NB4 (cell line): ENCODE data around the gene MAGI1.

Source experiments
- DNase-seq: peaks from one replicate; pipeline ENCODE4 v3.0.0; 2010; ENCODE audit warnings: low read depth
- H3K4me3 ChIP-seq: one replicate; pipeline ENCODE4 v1.5.1; 2011; ENCODE audit warnings: mild to moderate bottlenecking, low read depth, low read length, moderate library complexity
- CTCF ChIP-seq: IDR thresholded peaks from one replicate; pipeline ENCODE4 v1.5.1; 2012; ENCODE audit warnings: low read depth, low read length
- MAX ChIP-seq: IDR thresholded peaks from 2 replicates; pipeline ENCODE4 v1.6.1; 2011; ENCODE audit warnings: low read depth, low read length
- MYC ChIP-seq: IDR thresholded peaks from 2 replicates; pipeline ENCODE4 v1.6.1; 2011; ENCODE audit warnings: low read depth, low read length
- POLR2A ChIP-seq: IDR thresholded peaks from 2 replicates; pipeline ENCODE4 v1.6.1; 2011; ENCODE audit warnings: mild to moderate bottlenecking; ENCODE audit not compliant: insufficient read length; ENCODE audit errors: extremely low read depth

Gene MAGI1

GRCh38 chr3:65596029-65596300 is 442.8 kb downstream of the MAGI1 start:
- H3K4me3 ChIP-seq, result no peak overlapping the region
- no peak for TF ChIP-seq MYC
- TF ChIP-seq CTCF, result no peak
- no peak for TF ChIP-seq POLR2A
- no peak for TF ChIP-seq MAX
- no peak for DNase-seq

GRCh38 chr3:65595222-65596028 is 443.3 kb downstream of the MAGI1 start:
- no peak overlapping the region for H3K4me3 ChIP-seq
- TF ChIP-seq MYC, result no peak
- no peak for TF ChIP-seq POLR2A
- TF ChIP-seq CTCF, result no peak
- no peak for TF ChIP-seq MAX
- no peak for DNase-seq

- DNase-seq, result no peak
- no peak overlapping the region for H3K4me3 ChIP-seq
- TF ChIP-seq MAX, result no peak
These were observed 444.7 kb downstream of the MAGI1 start for GRCh38 chr3:65593780-65594752.

- no peak for TF ChIP-seq MAX
- no peak for TF ChIP-seq MYC
- TF ChIP-seq POLR2A, result no peak
- no peak for TF ChIP-seq CTCF
- no peak overlapping the region for H3K4me3 ChIP-seq
- no peak for DNase-seq
These were observed 447.4 kb downstream of the MAGI1 start for GRCh38 chr3:65591313-65591712.

GRCh38 chr3:65588884-65589283 is 449.8 kb downstream of the MAGI1 start:
- DNase-seq, result no peak
- no peak for TF ChIP-seq POLR2A
- no peak for TF ChIP-seq CTCF

GRCh38 chr3:65587650-65588439 is 450.9 kb downstream of the MAGI1 start:
- TF ChIP-seq MAX (no peak), CTCF (no peak), MYC (no peak), POLR2A (no peak)
- DNase-seq, result no peak
- H3K4me3 ChIP-seq, result no peak overlapping the region

More at GRCh38 chr3:65588884-65589283, 449.8 kb downstream of the MAGI1 start:
- H3K4me3 ChIP-seq, result no peak overlapping the region
